22Rv1 (cell line): ENCODE results near the gene GPC5.

ENCODE experiments used
- H3K27ac ChIP-seq: fragments of 450-650 bp; 2 replicates; pipeline ENCODE4 v1.5.1; 2017
- CTCF ChIP-seq: fragments of 450-650 bp; IDR thresholded peaks from 2 replicates; pipeline ENCODE4 v1.5.1; 2017; ENCODE audit warnings: mild to moderate bottlenecking
- ZFX ChIP-seq: fragments of 450-650 bp; IDR thresholded peaks from 2 replicates; pipeline ENCODE4 v1.6.1; 2017; ENCODE audit warnings: antibody characterized with exemption, borderline replicate concordance

Gene GPC5

DNA sequence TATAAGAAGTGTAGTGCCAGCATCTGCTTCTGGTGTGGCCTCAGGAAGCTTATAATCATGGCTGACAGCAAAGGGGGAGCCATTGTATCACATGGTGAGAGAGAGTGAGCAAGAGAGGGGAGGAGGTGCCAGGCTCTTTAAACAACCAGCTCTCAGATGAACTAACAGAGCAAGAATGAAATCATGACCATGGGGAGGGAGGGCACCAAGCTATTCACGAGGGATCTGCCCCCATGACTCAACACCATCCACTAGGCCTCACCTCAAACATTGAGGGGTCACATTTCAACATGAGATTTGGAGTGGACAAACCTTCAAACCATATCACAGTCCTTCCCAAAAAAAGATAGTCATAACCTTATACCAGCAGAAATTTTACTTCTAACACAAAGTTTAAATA is 174.0 kb downstream of the GPC5 start:
- TF ChIP-seq CTCF (no peak), ZFX (no peak)

GRCh38 chr13:91572944-91573598 is 174.7 kb downstream of the GPC5 start:
- no peak overlapping the region for H3K27ac ChIP-seq
- TF ChIP-seq CTCF: no peak
- TF ChIP-seq ZFX: no peak

More for the DNA sequence above, 174.0 kb downstream of the GPC5 start:
- H3K27ac ChIP-seq: no peak overlapping the region

DNA sequence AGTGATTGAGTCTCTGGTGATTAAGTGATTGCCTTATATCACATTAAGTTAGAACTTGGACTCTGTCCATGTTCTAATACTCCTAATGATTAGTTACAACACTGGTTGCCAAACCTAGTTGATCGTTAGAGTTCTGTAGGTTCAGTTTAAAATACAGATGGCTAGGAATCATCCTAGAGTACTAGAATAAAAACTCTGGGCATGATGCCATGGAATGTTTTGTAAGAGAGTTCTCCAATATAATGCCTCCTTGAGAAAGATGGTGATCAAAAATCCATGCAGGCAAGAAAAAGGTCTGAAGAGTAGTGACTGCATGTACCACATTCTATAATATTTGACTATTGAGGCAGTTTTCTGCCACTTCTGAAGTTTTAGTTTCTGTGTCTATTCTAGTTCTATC is 176.3 kb downstream of the GPC5 start:
- H3K27ac ChIP-seq: no peak overlapping the region
- TF ChIP-seq CTCF (no peak), ZFX (no peak)

- TF ChIP-seq ZFX: no peak
- peak; percentile 68 for TF ChIP-seq CTCF
- no peak overlapping the region for H3K27ac ChIP-seq
These were observed 178.2 kb downstream of the GPC5 start for GRCh38 chr13:91576590-91576989.

- H3K27ac ChIP-seq: no peak overlapping the region
- no peak for TF ChIP-seq ZFX
- no peak for TF ChIP-seq CTCF
These were observed 180.9 kb downstream of the GPC5 start for GRCh38 chr13:91579320-91579719.

GRCh38 chr13:91580749-91581148 is 182.3 kb downstream of the GPC5 start:
- no peak overlapping the region for H3K27ac ChIP-seq
- TF ChIP-seq CTCF (no peak), ZFX (no peak)

GRCh38 chr13:91586609-91587008 is 188.2 kb downstream of the GPC5 start:
- H3K27ac ChIP-seq: no peak overlapping the region
- no peak for TF ChIP-seq ZFX
- no peak for TF ChIP-seq CTCF
